HepG2 (cell line): ENCODE results near the gene GCM1. TPM values are rescaled to one million over a fixed set of nuclear protein-coding genes. Genes with fewer than 3 reads are reported as not detected.

Experiments used
- ATAC-seq: fragments of 200-7000 bp; cut with Tn5 transposase; 3 replicates; pipeline ENCODE4 v1.9.1; 2020; ENCODE audit warnings: mild to moderate bottlenecking, moderate library complexity
- BruUV-seq: library from RNA; stranded (reverse); fragments of 400-500 nt; replicated peaks from 2 replicates; lab custom pipeline; 2021; lab: Mats Ljungman, UMichigan
- CTCF ChIA-PET: fragments of 300-600 bp; formaldehyde crosslinking; extraction: SDS; loops from one replicate; lab custom pipeline; 2021; ENCODE audit warnings: low total read pairs, inconsistent platforms, low intra/inter-chr PET ratio; lab: Yijun Ruan, JAX
- POLR2A ChIA-PET: fragments of 350-600 bp; sonication (Branson Sonifier 250); formaldehyde crosslinking; loops from one replicate; lab custom pipeline; 2020; ENCODE audit warnings: antibody characterized with exemption, inconsistent platforms; lab: Yijun Ruan, JAX
- DNase-seq: peaks from one replicate; pipeline ENCODE4 v3.0.0-alpha.2; 2015; ENCODE audit warnings: low spot score
- FAIRE-seq: peaks from 3 replicates; lab custom pipeline; 2011; peaks lifted over from hg19 to GRCh38; lab: Jason Lieb, UNC
- H2AFZ ChIP-seq: one replicate; pipeline ENCODE4 v1.6.1; 2011; ENCODE audit warnings: low read length, inconsistent platforms
- H3K27ac ChIP-seq: fragments of 300-600 bp; 3 replicates; pipeline ENCODE4 v1.8.0; 2011; ENCODE audit warnings: mixed run types, mild to moderate bottlenecking, mixed read lengths, low read length, inconsistent platforms; ENCODE audit not compliant: insufficient read depth; ENCODE audit errors: extremely low read length
- H3K27me3 ChIP-seq, 2 experiments: fragments of 200-600 bp in 1 of 2; 2 replicates in 1 of 2; 3 replicates in 1 of 2; pipeline versions ENCODE4 v1.6.0 to v1.8.0; 2011; ENCODE audit warnings: low read length in 2 of 2, mild to moderate bottlenecking in 2 of 2, moderate library complexity in 2 of 2, inconsistent platforms in 1 of 2; ENCODE audit not compliant: insufficient read depth in 2 of 2, control insufficient read depth in 1 of 2
- H3K36me3 ChIP-seq, 2 experiments: fragments of 200-600 bp in 1 of 2; replicated peaks in 1 of 2; 2 replicates in 1 of 2; 3 replicates in 1 of 2; pipeline versions ENCODE4 v1.5.1 to v1.8.0; 2011; ENCODE audit warnings: low read length in 2 of 2, inconsistent platforms in 1 of 2; ENCODE audit not compliant: insufficient read depth in 2 of 2, control insufficient read depth in 1 of 2
- H3K4me1 ChIP-seq: 2 replicates; pipeline ENCODE4 v1.5.1; 2012; ENCODE audit warnings: low read length, inconsistent platforms; ENCODE audit not compliant: insufficient read depth
- H3K4me2 ChIP-seq: 2 replicates; pipeline ENCODE4 v1.6.0; 2011; ENCODE audit warnings: low read depth, low read length, inconsistent platforms
- H3K4me3 ChIP-seq, 3 experiments: fragments of 200-600 bp in 1 of 3; sonication (generic), shearing (Covaris generic) in 1 of 3; replicated peaks in 1 of 3; 2 replicates each; pipeline ENCODE4 v1.5.1; 2011 to 2016; ENCODE audit warnings: low read length in 3 of 3, inconsistent platforms in 2 of 3, low read depth in 2 of 3, mild to moderate bottlenecking in 2 of 3, control low read depth in 1 of 3, mixed read lengths in 1 of 3; ENCODE audit not compliant: insufficient read depth in 1 of 3
- H3K79me2 ChIP-seq: one replicate; pipeline ENCODE4 v1.6.1; 2011; ENCODE audit warnings: low read length, inconsistent platforms; ENCODE audit not compliant: insufficient read depth
- H3K9ac ChIP-seq: 2 replicates; pipeline ENCODE4 v1.6.0; 2011; ENCODE audit warnings: mild to moderate bottlenecking, low read depth, low read length, inconsistent platforms; ENCODE audit not compliant: insufficient read depth
- H3K9me3 ChIP-seq: 2 replicates; pipeline ENCODE4 v1.5.1; 2012; ENCODE audit warnings: mild to moderate bottlenecking, low read length
- H4K20me1 ChIP-seq: 2 replicates; pipeline ENCODE4 v1.6.0; 2011; ENCODE audit warnings: inconsistent platforms, mild to moderate bottlenecking, low read length, moderate library complexity; ENCODE audit not compliant: insufficient read depth
- AKNA ChIP-seq: sonication (generic); formaldehyde crosslinking; IDR thresholded peaks from 2 replicates; pipeline ENCODE4 v1.4.0; 2020; ENCODE audit warnings: missing genetic modification reagents, borderline replicate concordance
- BHLHE40 ChIP-seq: IDR thresholded peaks from 2 replicates; pipeline ENCODE4 v1.6.1; 2011; ENCODE audit warnings: low read length, improper control_type of control experiment
- E2F1 ChIP-seq: sonication (generic); formaldehyde crosslinking; IDR thresholded peaks from 2 replicates; pipeline ENCODE4 v1.5.0; 2020; ENCODE audit warnings: missing genetic modification reagents
- EHMT2 ChIP-seq: fragments of 200-600 bp; sonication (generic); IDR thresholded peaks from 2 replicates; pipeline ENCODE4 v1.7.0; 2017; ENCODE audit warnings: antibody characterized with exemption, low read depth, low read length, borderline replicate concordance
- FOXJ3 ChIP-seq: sonication (generic); formaldehyde crosslinking; IDR thresholded peaks from 2 replicates; pipeline ENCODE4 v1.4.0; 2020; ENCODE audit warnings: missing genetic modification reagents, mild to moderate bottlenecking, borderline replicate concordance
- GTF2F1 ChIP-seq: fragments of 150-350 bp; IDR thresholded peaks from 2 replicates; pipeline ENCODE4 v1.6.1; 2014; ENCODE audit warnings: low read length
- LCORL ChIP-seq, 2 experiments: fragments of 450-650 bp in 1 of 2; sonication (generic) in 1 of 2; formaldehyde crosslinking in 1 of 2; IDR thresholded peaks; 2 replicates each; pipeline versions ENCODE4 v1.5.0 to v1.6.1; 2017 to 2020; ENCODE audit warnings: antibody characterized with exemption in 1 of 2, missing genetic modification reagents in 1 of 2
- MAFF ChIP-seq: IDR thresholded peaks from 2 replicates; pipeline ENCODE4 v1.6.1; 2011; ENCODE audit warnings: low read depth, low read length, improper control_type of control experiment
- MAFK ChIP-seq, 2 experiments: IDR thresholded peaks in 1 of 2; conservative IDR thresholded peaks in 1 of 2; 2 replicates each; pipeline ENCODE4 v1.6.1; 2011; ENCODE audit warnings: improper control_type of control experiment in 2 of 2, low read length in 2 of 2
- NCOA1 ChIP-seq: sonication (generic); formaldehyde crosslinking; IDR thresholded peaks from 2 replicates; pipeline ENCODE4 v1.9.0; 2021; ENCODE audit warnings: missing genetic modification reagents
- SIX4 ChIP-seq: sonication (generic); formaldehyde crosslinking; IDR thresholded peaks from 2 replicates; pipeline ENCODE4 v1.4.0; 2020; ENCODE audit warnings: missing genetic modification reagents
- TAF15 ChIP-seq: fragments of 200-400 bp; formaldehyde crosslinking; IDR thresholded peaks from one replicate; pipeline ENCODE4 v1.6.1; 2018; ENCODE audit warnings: mild to moderate bottlenecking, low read depth, low read length; ENCODE audit not compliant: poor library complexity, severe bottlenecking
- TFDP2 ChIP-seq: sonication (generic); formaldehyde crosslinking; IDR thresholded peaks from 2 replicates; pipeline ENCODE4 v1.4.0; 2020; ENCODE audit warnings: missing genetic modification reagents
- ZNF296 ChIP-seq: sonication (generic); formaldehyde crosslinking; conservative IDR thresholded peaks from 2 replicates; pipeline ENCODE4 v1.5.0; 2020; ENCODE audit warnings: mild to moderate bottlenecking, missing genetic modification reagents
- ZNF441 ChIP-seq: sonication (generic); formaldehyde crosslinking; IDR thresholded peaks from 2 replicates; pipeline ENCODE4 v1.7.0; 2021; ENCODE audit warnings: missing genetic modification reagents, borderline replicate concordance
- ZNF513 ChIP-seq: sonication (generic); formaldehyde crosslinking; conservative IDR thresholded peaks from 2 replicates; pipeline ENCODE4 v1.5.0; 2020; ENCODE audit warnings: missing genetic modification reagents
- ZNF782 ChIP-seq: sonication (generic); formaldehyde crosslinking; IDR thresholded peaks from 2 replicates; pipeline ENCODE4 v1.4.0; 2020; ENCODE audit warnings: missing genetic modification reagents, mild to moderate bottlenecking, borderline replicate concordance
- WGBS: methylation state at CpG from one replicate; pipeline ENCODE4 v1.1.6; 2017; ENCODE audit warnings: low lambda C conversion rate; 5-methylcytosine and 5-hydroxymethylcytosine counted together
- in situ Hi-C: cut with HindIII; loops from 2 replicates; pipeline ENCODE4 v1.10.0; 2017; ENCODE audit warnings: low pct_unique_long_range_greater_than_20kb; ENCODE audit not compliant: extremely low pct_ligation_motif_present
- intact Hi-C: fragments of 100-400 bp; cut with micrococcal nuclease; formaldehyde crosslinking; loops from one replicate; pipeline ENCODE4 v1.10.0; 2022; ENCODE audit not compliant: unreplicated experiment
- polyA plus RNA-seq, 8 experiments: library from polyadenylated mRNA; depleted of rRNA in 3 of 8; stranded (reverse) in 7 of 8; unstranded in 1 of 8; fragments of >200 nt; fragmentation: Illumina TruSeq in 4 of 8; extraction: Trizol in 4 of 8; gene quantifications; 2 replicates each; pipeline versions ENCODE4 v1.2.1 to v1.2.3, GENCODE V29; 2011 to 2016; ENCODE audit warnings: low read depth in 4 of 8, missing spikeins in 1 of 8, mixed read lengths in 1 of 8; ENCODE audit not compliant: insufficient read depth in 1 of 8
- total RNA-seq, 5 experiments: library from RNA; depleted of rRNA; stranded (reverse); fragments of >200 nt; fragmentation: Illumina TruSeq; extraction: Trizol; gene quantifications; 2 replicates each; pipeline ENCODE4 v1.2.3, GENCODE V29; 2016; ENCODE audit warnings: low read depth in 1 of 5

Gene GCM1
- total and polyA plus RNA-seq, 2 of the 13 experiments (the other 11 are each of a cell fraction or from before 2014, with no cell fraction given), result 0.04 to 0.13 TPM

- Histone ChIP-seq H3K9me3 (no peaks in the 10 kb centered on the region), H3K4me1 (peaks cover 6% of the 10 kb centered on the region; the same call in 1 of the 2 replicates), H3K4me3 (no peak overlapping the region), H3K27ac (no peak overlapping the region), H3K79me2 (no peaks in the 10 kb centered on the region), H4K20me1 (no peaks in the 10 kb centered on the region), H3K4me2 (no peak overlapping the region; the same call in 1 of the 2 replicates), H2AFZ (no peak overlapping the region), H3K9ac (no peak overlapping the region), H3K36me3 (no peaks in the 10 kb centered on the region), H3K27me3 (no peaks in the 10 kb centered on the region)
- 38% methylated on average over 2 of the region's 2 CpGs for WGBS
- ChIA-PET CTCF (no interaction called here), POLR2A (no interaction called here)
- in situ Hi-C loops, result no loop called here
- BruUV-seq, result no TSS peak
- DNase-seq, result no peak
- ATAC-seq, result no peak
- TF ChIP-seq NCOA1 (CRISPR knock-in tag) (no peak), FOXJ3 (CRISPR knock-in tag) (no peak), BHLHE40 (no peak), LCORL (IDR thresholded peaks at IDR 0.05) (no peak), LCORL (CRISPR knock-in tag; IDR thresholded peaks at IDR 0.05) (no peak), TAF15 (no peak), ZNF782 (CRISPR knock-in tag) (no peak), MAFF (peak; percentile 88), SIX4 (CRISPR knock-in tag) (no peak), E2F1 (CRISPR knock-in tag) (no peak), ZNF296 (CRISPR knock-in tag) (no peak), ZNF513 (CRISPR knock-in tag) (no peak), MAFK (conservative IDR thresholded peaks at IDR 0.05 in 1 of 2, IDR thresholded peaks at IDR 0.05 in 1 of 2; ENCODE audit: low read length in 2 of 2) (peak; percentile 89 to 94), GTF2F1 (no peak), AKNA (CRISPR knock-in tag) (no peak), ZNF441 (CRISPR knock-in tag) (no peak), EHMT2 (no peak), TFDP2 (no peak)
- no peak for FAIRE-seq
- intact Hi-C loops, result no loop called here
These were observed 40.2 kb upstream of the GCM1 start for GRCh38 chr6:53188833-53189232.
